Measurements from ENCODE around the gene ZNF324B. TPM values are rescaled to one million over a fixed set of nuclear protein-coding genes. Genes with fewer than 3 reads are reported as not detected.
A peak's percentile ranks its signal among the peaks of the same experiment; 100 is the strongest.

The ZNF324B gene
- total and polyA plus RNA-seq, 10 of the 15 experiments (the other 5 are each of a cell fraction or from before 2014, with no cell fraction given): 0.11 to 12.8 (median 4.0) TPM

DNA sequence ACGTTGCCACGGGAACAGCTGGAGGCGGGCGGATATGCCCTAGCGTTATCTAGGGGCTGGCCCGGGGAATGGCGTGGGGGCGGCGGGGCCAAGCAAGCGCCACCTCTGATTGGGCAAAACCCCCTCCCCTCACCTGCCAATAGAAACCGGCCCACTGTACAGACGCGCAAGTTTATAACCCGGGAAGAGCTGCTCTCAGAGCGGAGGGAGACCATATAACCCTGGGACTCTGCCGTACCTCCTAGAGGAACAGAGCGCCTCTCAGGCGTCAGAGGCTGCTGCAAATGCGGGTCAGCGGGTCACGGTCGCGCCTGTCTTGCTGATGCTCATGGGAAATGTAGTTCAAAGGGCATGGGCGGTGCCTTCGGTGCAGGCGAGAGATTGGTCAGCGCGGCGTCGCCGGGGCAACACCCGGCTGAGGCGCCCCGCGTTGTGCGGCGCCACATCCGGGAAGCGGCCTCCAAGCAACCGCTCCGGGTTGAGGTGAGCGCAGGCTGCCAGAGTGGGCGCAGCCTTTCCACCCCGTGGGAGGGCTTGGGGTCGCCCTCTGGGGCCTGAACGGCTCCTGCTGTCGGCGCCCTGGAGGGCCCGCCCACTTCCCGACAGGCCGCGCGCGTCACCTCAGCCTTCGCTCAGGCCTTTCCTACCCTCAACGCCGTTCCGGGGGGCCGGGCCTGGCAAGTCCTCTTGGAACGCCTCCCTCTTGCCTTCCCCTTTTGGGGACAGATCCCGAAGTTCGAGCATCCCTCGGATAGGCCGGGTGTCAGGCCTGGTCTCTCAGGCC is 24.5 kb downstream of the ZNF324B start, which contains the start of gene ZNF446 (continued):
- TF ChIP-seq, protein P1, sequence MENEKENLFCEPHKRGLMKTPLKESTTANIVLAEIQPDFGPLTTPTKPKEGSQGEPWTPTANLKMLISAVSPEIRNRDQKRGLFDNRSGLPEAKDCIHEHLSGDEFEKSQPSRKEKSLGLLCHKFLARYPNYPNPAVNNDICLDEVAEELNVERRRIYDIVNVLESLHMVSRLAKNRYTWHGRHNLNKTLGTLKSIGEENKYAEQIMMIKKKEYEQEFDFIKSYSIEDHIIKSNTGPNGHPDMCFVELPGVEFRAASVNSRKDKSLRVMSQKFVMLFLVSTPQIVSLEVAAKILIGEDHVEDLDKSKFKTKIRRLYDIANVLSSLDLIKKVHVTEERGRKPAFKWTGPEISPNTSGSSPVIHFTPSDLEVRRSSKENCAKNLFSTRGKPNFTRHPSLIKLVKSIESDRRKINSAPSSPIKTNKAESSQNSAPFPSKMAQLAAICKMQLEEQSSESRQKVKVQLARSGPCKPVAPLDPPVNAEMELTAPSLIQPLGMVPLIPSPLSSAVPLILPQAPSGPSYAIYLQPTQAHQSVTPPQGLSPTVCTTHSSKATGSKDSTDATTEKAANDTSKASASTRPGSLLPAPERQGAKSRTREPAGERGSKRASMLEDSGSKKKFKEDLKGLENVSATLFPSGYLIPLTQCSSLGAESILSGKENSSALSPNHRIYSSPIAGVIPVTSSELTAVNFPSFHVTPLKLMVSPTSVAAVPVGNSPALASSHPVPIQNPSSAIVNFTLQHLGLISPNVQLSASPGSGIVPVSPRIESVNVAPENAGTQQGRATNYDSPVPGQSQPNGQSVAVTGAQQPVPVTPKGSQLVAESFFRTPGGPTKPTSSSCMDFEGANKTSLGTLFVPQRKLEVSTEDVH (IDR thresholded peaks at IDR 0.05; ENCODE audit: low read depth, partially characterized antibody): peak; percentile 19
- TF ChIP-seq SMARCA5 (IDR thresholded peaks at IDR 0.05): peak; percentile 36; the same call in 1 of the 2 replicates
- TF ChIP-seq, protein P2, sequence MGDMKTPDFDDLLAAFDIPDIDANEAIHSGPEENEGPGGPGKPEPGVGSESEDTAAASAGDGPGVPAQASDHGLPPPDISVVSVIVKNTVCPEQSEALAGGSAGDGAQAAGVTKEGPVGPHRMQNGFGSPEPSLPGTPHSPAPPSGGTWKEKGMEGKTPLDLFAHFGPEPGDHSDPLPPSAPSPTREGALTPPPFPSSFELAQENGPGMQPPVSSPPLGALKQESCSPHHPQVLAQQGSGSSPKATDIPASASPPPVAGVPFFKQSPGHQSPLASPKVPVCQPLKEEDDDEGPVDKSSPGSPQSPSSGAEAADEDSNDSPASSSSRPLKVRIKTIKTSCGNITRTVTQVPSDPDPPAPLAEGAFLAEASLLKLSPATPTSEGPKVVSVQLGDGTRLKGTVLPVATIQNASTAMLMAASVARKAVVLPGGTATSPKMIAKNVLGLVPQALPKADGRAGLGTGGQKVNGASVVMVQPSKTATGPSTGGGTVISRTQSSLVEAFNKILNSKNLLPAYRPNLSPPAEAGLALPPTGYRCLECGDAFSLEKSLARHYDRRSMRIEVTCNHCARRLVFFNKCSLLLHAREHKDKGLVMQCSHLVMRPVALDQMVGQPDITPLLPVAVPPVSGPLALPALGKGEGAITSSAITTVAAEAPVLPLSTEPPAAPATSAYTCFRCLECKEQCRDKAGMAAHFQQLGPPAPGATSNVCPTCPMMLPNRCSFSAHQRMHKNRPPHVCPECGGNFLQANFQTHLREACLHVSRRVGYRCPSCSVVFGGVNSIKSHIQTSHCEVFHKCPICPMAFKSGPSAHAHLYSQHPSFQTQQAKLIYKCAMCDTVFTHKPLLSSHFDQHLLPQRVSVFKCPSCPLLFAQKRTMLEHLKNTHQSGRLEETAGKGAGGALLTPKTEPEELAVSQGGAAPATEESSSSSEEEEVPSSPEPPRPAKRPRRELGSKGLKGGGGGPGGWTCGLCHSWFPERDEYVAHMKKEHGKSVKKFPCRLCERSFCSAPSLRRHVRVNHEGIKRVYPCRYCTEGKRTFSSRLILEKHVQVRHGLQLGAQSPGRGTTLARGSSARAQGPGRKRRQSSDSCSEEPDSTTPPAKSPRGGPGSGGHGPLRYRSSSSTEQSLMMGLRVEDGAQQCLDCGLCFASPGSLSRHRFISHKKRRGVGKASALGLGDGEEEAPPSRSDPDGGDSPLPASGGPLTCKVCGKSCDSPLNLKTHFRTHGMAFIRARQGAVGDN (IDR thresholded peaks at IDR 0.05): peak; percentile 42; the same call in 1 of the 2 replicates
- no peak; the same call in 1 of the 2 replicates for TF ChIP-seq NBN (IDR thresholded peaks at IDR 0.05)
- TF ChIP-seq SUPT20H (IDR thresholded peaks at IDR 0.05; ENCODE audit: borderline replicate concordance, control insufficient read depth, low read depth, low read length): no peak
- no peak; the same call in none of the 2 replicates for TF ChIP-seq CBFB (IDR thresholded peaks at IDR 0.05; ENCODE audit: low read depth)
- no peak for TF ChIP-seq CHD1 (IDR thresholded peaks at IDR 0.05; ENCODE audit: low read depth, low read length)
- peak; percentile 66 for TF ChIP-seq RUNX3 (IDR thresholded peaks at IDR 0.05; ENCODE audit: low read length)
- peak; percentile 89; the same call in 1 of the 2 replicates for TF ChIP-seq SIN3A (IDR thresholded peaks at IDR 0.05; ENCODE audit: low read depth, low read length)
- no peak for TF ChIP-seq FOS (IDR thresholded peaks at IDR 0.05; ENCODE audit: borderline replicate concordance, extremely low read depth, insufficient read length)
